ENCODE results near the gene GRM8.

DNA sequence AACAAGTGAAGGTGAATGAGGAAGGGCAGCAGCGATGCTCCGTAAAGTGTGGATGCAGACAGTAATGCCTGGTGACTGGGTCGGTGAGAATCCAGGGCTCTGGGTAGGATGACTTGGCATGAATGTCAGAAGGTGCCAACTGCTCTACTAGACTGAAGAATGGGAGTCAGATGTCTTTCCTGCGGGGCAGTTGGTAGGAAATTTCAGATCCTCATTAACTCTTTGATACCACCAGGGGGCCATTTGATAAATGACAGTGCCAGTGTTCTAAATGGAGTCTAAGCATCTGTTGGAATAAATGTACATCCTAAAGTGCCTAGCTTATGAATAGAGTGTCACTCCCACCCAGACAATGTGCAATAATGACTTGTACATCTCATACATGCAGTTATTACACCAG is 462.0 kb downstream of the GRM8 start:
- TF ChIP-seq, protein P1, sequence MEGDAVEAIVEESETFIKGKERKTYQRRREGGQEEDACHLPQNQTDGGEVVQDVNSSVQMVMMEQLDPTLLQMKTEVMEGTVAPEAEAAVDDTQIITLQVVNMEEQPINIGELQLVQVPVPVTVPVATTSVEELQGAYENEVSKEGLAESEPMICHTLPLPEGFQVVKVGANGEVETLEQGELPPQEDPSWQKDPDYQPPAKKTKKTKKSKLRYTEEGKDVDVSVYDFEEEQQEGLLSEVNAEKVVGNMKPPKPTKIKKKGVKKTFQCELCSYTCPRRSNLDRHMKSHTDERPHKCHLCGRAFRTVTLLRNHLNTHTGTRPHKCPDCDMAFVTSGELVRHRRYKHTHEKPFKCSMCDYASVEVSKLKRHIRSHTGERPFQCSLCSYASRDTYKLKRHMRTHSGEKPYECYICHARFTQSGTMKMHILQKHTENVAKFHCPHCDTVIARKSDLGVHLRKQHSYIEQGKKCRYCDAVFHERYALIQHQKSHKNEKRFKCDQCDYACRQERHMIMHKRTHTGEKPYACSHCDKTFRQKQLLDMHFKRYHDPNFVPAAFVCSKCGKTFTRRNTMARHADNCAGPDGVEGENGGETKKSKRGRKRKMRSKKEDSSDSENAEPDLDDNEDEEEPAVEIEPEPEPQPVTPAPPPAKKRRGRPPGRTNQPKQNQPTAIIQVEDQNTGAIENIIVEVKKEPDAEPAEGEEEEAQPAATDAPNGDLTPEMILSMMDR (optimal IDR thresholded peaks at IDR 0.05 in 1 of 3, IDR thresholded peaks at IDR 0.05 in 1 of 3, conservative IDR thresholded peaks at IDR 0.05 in 1 of 3; ENCODE audit: extremely low read depth in 1 of 3, insufficient read depth in 2 of 3, low read length in 3 of 3): peak in 1 of 3 experiments; percentile 17
- no peak for TF ChIP-seq EZH2 (IDR thresholded peaks at IDR 0.05; ENCODE audit: low read length)
